GM15510 (cell line): ENCODE measurements around the gene HIVEP1.

Source experiments
- POLR2A ChIP-seq: IDR thresholded peaks from 3 replicates; pipeline ENCODE4 v1.6.1; 2011; ENCODE audit warnings: borderline replicate concordance; ENCODE audit not compliant: insufficient read length; ENCODE audit errors: extremely low read depth

HIVEP1 gene

GRCh38 chr6:12024216-12024615, 12.1 kb downstream of the HIVEP1 start:
- no peak for TF ChIP-seq POLR2A

GRCh38 chr6:12024699-12025434, 12.8 kb downstream of the HIVEP1 start:
- no peak for TF ChIP-seq POLR2A

DNA sequence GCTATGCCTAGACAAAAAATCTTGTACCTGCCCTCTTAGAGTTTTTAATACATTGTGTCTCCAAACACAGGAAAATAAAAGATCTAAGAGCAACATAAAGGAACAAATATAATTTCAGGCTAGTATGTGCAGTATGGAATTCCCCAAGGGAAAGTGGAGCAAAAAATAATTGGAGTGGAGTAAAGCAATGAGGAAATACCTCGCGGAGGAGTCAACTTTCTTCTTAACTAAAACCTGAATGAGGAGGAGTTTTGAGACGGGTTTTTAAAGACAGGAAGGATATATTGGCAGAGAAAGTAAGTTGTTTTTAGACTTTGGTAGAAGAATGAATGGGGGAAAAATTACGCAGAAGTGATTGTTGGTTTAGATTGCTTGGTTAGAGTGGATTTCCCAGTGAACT, 14.0 kb downstream of the HIVEP1 start:
- TF ChIP-seq POLR2A, result no peak

GRCh38 chr6:12026833-12027232, 14.7 kb downstream of the HIVEP1 start:
- no peak for TF ChIP-seq POLR2A

DNA sequence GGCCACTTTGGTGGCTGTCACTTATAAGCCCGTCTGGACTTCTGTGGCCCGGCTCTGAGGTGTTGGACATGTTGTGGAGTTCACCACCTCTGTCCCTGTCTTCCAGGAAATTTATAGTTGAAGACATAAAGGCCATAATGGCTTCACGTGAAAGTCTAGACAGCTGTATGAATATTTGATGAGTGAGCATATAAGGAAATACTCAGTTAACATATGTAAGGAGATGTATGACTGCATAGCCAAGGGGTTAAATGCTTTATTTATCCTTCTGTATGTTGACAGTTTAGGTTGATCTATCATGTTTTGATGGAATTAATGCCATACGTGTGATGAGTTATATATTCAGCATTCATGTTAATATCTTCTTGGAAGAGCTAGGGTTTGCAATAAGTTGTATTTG, 16.1 kb downstream of the HIVEP1 start:
- no peak for TF ChIP-seq POLR2A

- no peak for TF ChIP-seq POLR2A
Measured at GRCh38 chr6:12029979-12030737, 18.0 kb downstream of the HIVEP1 start.

DNA sequence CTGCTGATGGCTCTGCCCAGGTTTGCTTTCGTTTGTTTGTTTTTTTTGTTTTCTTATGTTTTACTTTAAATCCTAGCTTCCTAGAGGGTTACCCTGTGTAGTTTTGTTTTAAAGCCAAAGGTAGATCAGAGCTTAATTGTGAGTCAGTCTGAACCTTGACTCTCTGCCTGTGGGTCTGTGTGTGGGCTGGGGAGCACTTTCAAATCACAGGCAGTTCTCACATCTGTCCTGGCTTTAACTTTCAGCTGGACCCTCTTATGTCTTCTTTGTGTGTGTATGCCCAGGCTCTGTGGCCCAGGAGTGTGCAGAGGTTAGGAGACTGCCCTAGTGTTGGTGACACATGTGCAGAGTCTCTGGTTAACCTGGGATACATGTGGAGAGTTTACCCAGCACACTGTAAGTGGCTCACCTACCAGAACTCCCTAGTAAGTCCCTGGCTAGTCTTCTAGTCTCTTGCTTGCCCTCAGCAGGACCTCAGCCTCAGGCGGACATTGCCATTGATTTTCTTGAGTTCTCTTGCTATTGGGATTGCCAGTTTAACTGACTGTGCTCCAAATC, 19.0 kb downstream of the HIVEP1 start:
- TF ChIP-seq POLR2A, result no peak

GRCh38 chr6:12032783-12033573, 20.9 kb downstream of the HIVEP1 start:
- no peak for TF ChIP-seq POLR2A

DNA sequence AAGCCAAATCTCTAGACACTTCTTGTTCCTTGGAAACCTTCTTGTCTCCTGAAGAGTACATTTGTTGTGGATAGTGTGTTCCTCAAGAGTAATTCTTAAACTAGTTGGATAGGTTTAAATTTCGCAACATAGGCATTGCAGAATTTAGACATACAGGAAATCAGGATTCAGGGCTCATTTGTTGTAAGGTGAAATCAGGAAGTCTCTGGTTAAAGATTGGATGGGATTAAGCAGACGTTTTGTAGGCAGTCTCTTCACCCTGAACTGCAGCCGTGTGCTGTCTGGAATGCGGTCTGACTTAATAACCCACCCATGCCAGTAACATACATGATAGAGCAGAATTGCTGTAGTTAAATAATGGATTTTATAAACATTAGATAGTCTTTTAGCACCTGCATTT, 21.7 kb downstream of the HIVEP1 start:
- TF ChIP-seq POLR2A, result no peak

DNA sequence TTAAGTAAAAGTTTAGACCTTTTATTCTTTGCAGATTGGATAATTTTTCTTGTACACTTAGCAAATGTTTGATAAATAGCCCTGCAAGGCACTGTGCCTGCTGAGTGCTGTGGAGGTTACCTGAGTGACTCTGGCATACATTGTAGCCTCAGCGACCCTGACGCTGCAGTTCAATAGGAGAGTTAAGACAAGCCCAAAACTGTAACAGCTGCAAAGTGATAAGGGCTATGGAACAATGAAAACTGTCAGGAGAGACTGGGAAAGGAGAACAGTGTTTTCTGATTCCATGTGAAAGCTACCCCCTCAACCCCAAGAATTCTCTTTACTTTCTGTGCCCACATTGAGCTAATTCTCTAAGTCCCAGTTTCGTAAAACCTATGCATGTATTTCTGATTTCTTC, 22.2 kb downstream of the HIVEP1 start:
- no peak for TF ChIP-seq POLR2A

- no peak for TF ChIP-seq POLR2A
Measured at GRCh38 chr6:12034837-12035236, 22.7 kb downstream of the HIVEP1 start.

DNA sequence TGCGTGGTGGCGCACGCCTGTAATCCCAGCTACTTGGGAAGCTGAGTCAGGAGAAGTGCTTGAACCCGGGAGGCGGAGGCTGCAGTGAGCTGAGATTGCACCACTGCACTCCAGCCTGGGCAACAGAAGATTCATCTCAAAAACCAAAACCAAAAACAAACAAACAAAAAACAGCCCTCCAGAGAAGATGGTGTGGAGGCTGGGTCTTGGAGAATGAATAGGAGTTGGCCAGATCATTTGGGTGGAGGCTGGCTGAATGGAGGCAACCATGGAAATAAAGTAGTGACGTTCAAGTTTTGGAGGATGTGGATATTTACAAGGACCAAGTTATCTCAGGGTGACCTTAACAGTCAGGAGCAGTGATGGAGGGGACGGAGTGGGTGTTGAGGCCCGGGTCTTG, 24.7 kb downstream of the HIVEP1 start:
- TF ChIP-seq POLR2A, result no peak

GRCh38 chr6:12037798-12038197, 25.7 kb downstream of the HIVEP1 start:
- TF ChIP-seq POLR2A, result no peak

DNA sequence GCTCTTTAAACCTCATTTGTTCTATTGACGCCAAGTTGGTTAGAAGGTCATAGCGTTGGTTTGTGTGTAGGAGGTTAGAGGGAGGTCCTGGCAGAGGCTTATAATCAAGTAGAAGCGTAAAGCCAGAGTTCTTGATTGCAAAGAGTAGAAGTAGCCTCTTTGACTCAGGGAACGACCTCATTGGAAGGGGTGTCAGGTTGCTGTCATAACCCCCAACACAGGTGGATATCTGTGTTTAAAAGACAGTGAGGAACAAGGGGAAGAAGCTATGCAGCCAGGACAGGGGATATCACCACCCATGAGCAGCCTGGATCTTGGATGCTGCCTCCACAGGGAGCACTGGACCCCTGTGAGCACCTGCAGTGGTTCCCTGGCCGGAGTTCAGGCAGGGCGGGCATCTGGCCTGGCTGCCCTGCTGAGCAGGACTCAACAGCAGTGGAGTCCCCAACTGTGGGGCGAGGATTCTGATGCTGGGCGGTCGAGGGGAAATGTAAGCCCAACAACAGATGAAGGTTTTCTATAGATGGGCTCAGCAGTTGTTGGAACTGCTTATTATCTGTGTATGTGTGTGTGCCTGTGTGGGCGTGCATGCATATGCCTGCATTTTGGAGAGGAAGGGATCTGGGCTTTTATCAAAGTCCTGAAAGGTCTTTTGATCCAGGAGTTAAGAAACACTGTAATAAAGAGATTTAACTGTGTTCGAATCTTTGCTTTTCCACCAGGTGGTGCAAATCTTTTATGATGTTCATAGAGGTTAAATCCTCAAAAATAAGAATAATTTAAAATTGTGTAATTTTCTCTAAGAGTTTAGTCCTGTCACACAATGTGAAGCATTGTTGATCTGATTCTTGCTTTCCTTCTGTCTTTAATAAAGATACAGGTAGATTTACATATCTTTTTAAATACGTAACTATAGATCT, 27.7 kb downstream of the HIVEP1 start:
- TF ChIP-seq POLR2A, result no peak

DNA sequence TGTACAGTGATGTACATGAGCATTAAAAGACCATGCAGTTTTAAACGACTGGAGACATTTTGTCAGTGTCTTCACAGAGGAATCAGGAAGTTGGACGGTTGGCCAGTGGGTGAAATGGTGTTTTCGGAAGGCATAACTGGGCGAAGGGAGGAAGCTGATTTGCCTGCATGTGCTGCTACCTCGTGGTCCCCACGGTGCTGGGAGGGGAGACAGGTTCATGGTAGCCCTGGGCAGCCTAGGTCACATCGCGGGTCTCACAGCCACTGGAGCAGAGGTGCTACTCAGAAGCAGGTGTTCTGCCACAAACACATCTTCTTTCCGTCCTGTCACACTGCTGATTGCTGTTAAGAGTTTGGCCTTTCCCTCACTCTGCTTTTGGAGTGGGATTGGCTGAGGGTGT, 35.2 kb downstream of the HIVEP1 start:
- no peak for TF ChIP-seq POLR2A
